Glutamatergic neuron (in vitro differentiated cells): ENCODE data around the gene CGB1. TPM values are rescaled to one million over a fixed set of nuclear protein-coding genes. Genes with fewer than 3 reads are reported as not detected.
A peak's percentile ranks its signal among the peaks of the same experiment; 100 is the strongest.
"Not testable (repeated sequence)": the region's sequence is repeated elsewhere in the genome, so short reads cannot be mapped to it uniquely, and the experiment has no call there.

ENCODE experiments used
- DNase-seq: peaks from one replicate; pipeline ENCODE4 v3.0.0; 2022
- H3K27ac Mint-ChIP-seq: one replicate; pipeline ENCODE4 v1.8.0; 2020; ENCODE audit warnings: mild to moderate bottlenecking, mixed read lengths, inconsistent platforms; ENCODE audit not compliant: unreplicated experiment
- H3K27me3 Mint-ChIP-seq: one replicate; pipeline ENCODE4 v1.8.0; 2020; ENCODE audit warnings: mild to moderate bottlenecking, moderate library complexity, mixed read lengths, inconsistent platforms; ENCODE audit not compliant: unreplicated experiment
- H3K36me3 Mint-ChIP-seq: one replicate; pipeline ENCODE4 v1.8.0; 2020; ENCODE audit warnings: mild to moderate bottlenecking, mixed read lengths, inconsistent platforms; ENCODE audit not compliant: unreplicated experiment
- H3K4me1 Mint-ChIP-seq: one replicate; pipeline ENCODE4 v1.8.0; 2020; ENCODE audit warnings: mild to moderate bottlenecking, low read depth, mixed read lengths, inconsistent platforms; ENCODE audit not compliant: unreplicated experiment
- H3K4me3 Mint-ChIP-seq: one replicate; pipeline ENCODE4 v1.8.0; 2020; ENCODE audit warnings: mild to moderate bottlenecking, mixed read lengths, inconsistent platforms; ENCODE audit not compliant: unreplicated experiment
- H3K9me3 Mint-ChIP-seq: one replicate; pipeline ENCODE4 v1.8.0; 2020; ENCODE audit warnings: mild to moderate bottlenecking, moderate library complexity, mixed read lengths, inconsistent platforms; ENCODE audit not compliant: unreplicated experiment
- total RNA-seq: library from RNA; stranded (reverse); fragmentation: NEBNext Ultra II Directional; extraction: Animal tissue kit (Norgen Biotek cat#: 25700); gene quantifications from one replicate; pipeline ENCODE4 v1.2.1, GENCODE V29; 2021; ENCODE audit not compliant: unreplicated experiment
- TF ChIP-seq, protein P1 (sequence below): fragments of 200-600 bp; sonication (generic); IDR thresholded peaks from one replicate; pipeline ENCODE4 v1.5.0; 2021; ENCODE audit not compliant: partially characterized antibody, unreplicated experiment

CGB1 gene
- total RNA-seq, 1 donor from 2014 or later = not detected

DNA sequence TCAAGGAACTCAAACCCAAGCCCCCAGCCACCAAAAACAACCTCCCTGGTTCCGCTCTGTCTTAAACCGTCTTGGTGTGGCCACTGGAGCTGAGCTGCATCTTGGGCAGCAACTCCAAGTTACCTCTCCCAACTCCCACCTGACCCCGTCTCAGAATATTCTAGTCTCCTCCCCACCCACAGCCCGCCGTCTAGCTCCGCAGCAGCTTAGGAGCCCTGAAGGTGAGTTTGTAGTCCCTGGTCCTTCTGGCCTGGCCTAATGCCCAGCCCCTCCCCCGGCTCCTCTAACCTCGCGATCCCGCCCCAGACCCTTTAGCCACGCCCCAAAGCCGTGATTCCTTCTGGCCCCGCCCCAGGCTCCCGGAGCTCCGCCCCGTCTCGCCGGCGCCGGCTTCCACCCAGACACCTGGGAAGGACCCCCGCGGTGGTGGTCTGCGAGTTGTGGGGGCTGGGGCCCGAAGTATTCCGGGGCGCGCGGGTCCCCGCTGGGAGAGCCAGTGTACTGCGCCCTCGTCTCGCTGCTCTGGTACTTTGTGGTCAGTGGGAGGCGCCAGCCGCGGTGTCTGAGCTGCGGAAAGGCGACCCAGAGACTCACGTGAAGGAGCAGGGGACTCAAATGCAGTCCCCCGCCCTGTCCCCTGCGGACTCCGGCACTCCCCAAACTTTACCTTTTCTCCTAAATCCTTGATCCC is 17.3 kb downstream of the CGB1 start:
- H3K4me3 Mint-ChIP-seq = peak overlapping the region; percentile 61
- peaks cover 11% of the 10 kb centered on the region for H3K27me3 Mint-ChIP-seq
- no peak overlapping the region for H3K27ac Mint-ChIP-seq
- TF ChIP-seq, protein P1, sequence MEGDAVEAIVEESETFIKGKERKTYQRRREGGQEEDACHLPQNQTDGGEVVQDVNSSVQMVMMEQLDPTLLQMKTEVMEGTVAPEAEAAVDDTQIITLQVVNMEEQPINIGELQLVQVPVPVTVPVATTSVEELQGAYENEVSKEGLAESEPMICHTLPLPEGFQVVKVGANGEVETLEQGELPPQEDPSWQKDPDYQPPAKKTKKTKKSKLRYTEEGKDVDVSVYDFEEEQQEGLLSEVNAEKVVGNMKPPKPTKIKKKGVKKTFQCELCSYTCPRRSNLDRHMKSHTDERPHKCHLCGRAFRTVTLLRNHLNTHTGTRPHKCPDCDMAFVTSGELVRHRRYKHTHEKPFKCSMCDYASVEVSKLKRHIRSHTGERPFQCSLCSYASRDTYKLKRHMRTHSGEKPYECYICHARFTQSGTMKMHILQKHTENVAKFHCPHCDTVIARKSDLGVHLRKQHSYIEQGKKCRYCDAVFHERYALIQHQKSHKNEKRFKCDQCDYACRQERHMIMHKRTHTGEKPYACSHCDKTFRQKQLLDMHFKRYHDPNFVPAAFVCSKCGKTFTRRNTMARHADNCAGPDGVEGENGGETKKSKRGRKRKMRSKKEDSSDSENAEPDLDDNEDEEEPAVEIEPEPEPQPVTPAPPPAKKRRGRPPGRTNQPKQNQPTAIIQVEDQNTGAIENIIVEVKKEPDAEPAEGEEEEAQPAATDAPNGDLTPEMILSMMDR = no peak
- H3K4me1 Mint-ChIP-seq = no peaks in the 10 kb centered on the region
- peak; percentile 52 for DNase-seq
- no peaks in the 10 kb centered on the region for H3K36me3 Mint-ChIP-seq
- H3K9me3 Mint-ChIP-seq = no peaks in the 10 kb centered on the region

DNA sequence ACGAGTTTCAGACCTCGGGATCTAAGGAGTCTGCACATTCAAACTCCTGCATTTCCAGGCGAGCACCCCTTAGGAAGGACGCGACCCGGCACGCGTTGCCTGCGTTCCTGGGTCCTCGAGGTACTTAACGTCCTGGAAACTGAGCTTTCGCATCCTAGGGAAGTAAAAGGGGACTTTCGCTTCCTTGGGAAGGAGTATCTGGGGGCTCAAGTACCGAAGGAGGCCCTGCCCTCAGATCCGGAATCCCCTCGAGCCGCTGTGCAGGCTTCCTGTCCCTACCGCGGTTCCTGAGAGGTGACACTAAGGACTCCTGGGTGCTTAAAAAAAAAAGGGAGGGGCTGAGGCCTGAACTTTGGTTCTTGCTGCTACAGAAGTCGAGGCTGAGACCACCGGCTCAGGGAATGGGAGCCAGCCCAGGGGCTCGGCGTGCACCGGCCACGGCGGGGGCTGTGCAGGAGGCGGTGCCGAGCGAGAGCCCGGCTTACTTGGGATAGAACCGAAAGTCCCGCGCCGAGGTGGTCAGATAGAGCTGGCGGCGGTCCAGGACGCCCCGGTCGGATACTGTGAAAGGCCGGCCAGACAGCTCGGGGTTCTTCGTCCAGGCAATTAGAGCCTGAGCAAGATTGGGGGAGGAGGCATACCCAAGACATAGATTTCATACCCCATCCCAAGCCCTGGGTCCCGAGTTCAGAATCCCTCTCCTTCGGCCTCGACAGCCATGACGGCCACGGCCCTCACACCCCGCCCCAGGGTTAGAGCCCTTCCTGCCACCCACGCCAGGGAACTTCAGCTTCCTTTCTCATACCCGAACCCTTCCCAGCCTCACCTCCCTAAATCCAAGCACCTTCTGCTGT is 18.1 kb downstream of the CGB1 start:
- H3K4me1 Mint-ChIP-seq, DNase-seq, H3K27ac Mint-ChIP-seq, H3K9me3 Mint-ChIP-seq, H3K36me3 Mint-ChIP-seq: not testable (repeated sequence)
- peaks cover 11% of the 10 kb centered on the region for H3K27me3 Mint-ChIP-seq
- peak overlapping the region; percentile 61 for H3K4me3 Mint-ChIP-seq

DNA sequence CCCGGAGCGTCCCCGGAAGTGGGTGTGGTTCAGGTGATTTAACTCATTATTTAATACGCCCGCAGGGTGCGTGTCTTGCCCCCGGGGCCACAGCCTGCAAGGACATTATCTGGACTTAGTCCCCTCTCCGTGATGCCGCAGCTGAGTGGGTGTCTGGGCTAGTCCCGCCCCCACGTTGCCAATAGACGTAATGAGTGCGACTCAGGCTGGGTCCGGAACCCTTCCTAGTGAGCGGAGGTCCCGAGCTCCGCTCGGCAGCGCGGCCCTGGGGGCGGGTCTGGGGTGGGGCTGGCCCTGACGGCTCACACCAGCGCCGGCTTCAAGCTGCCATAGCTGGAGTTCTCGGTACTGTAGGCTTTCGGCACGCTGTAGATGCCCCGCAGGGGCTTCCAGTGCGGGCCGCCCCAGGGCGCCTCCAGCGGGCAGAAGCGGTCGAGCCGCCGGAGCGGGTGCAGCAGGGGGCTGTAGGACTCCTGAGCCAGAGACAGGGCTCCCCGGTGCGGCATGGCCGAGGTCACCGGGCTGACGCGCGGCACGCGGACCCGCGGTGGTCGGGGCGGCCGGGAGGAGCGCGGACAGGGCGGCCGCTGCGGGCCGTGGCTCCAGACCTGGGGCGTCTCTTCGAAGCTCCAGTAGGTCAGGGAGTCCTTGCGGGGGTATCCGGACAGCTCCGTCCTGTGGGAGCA is 18.9 kb downstream of the CGB1 start:
- Mint-ChIP-seq H3K27ac (no peak overlapping the region), H3K27me3 (peaks cover 11% of the 10 kb centered on the region), H3K36me3 (no peaks in the 10 kb centered on the region), H3K4me1 (peaks cover 3% of the 10 kb centered on the region), H3K4me3 (no peak overlapping the region), H3K9me3 (no peaks in the 10 kb centered on the region)
- TF ChIP-seq, protein P1 = peak; percentile 50
- peak; percentile 76 for DNase-seq

DNA sequence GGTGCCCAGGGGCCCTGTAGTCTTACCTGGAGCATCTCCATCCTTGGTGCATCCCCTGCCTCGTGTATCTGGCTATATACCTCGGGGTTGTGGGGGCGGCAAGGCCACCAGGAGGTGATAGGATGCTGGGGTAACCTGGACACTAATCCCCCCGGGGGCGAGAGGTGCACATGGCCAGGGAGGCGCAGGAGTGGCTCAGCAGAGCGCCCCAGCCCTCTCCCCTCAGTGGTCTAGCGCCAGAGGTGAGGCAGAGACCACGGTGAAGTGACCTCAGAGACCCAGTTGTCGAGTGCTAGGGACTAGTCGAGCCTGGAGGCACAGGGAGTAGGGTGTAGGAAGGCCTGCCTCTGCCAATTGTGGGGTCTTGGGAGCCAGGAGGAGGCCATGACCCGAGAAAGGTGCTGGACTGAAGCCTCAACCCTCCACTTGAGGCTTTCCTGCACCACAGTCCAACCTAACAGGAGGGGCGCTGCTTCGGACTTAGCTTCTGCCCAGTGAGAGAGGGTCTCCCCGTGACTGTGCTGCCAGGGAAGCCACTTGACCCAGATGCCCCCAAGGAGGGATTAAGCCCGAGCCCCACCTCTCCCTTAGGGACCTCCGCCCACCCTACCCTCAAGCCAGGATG is 19.5 kb downstream of the CGB1 start, which contains the start of gene LHB:
Gene LHB, minus strand, starts transcription at position 51 of the 625 bp plus-strand sequence. Its CDS starts 10 bp downstream, at position 41.
- no peak for DNase-seq
- H3K4me1 Mint-ChIP-seq = peaks cover 3% of the 10 kb centered on the region
- H3K27ac Mint-ChIP-seq = no peak within 1 kb of the TSS
- H3K27me3 Mint-ChIP-seq = peaks cover 15% of the 10 kb centered on the region
- TF ChIP-seq, protein P1 = no peak
- H3K36me3 Mint-ChIP-seq = no peaks in the 10 kb centered on the region
- no peak within 1 kb of the TSS for H3K4me3 Mint-ChIP-seq
- H3K9me3 Mint-ChIP-seq = no peaks in the 10 kb centered on the region
